SU-DHL-6 (cell line): ENCODE data around the gene PNPLA4.
A peak's percentile ranks its signal among the peaks of the same experiment; 100 is the strongest.

Experiments
- H2AFZ ChIP-seq: fragments of 200-600 bp; sonication (generic); 2 replicates; pipeline ENCODE4 v1.6.1; 2014; ENCODE audit warnings: low read depth, mild to moderate bottlenecking, moderate library complexity, mixed read lengths, antibody characterized with exemption, low read length; ENCODE audit not compliant: severe bottlenecking
- H3F3A ChIP-seq: fragments of 200-600 bp; shearing (Covaris generic); 2 replicates; pipeline ENCODE4 v1.6.0; 2016; ENCODE audit warnings: antibody characterized with exemption, mild to moderate bottlenecking; ENCODE audit not compliant: insufficient read depth
- H3K27ac ChIP-seq: fragments of 200-600 bp; sonication (generic); 2 replicates; pipeline ENCODE4 v1.5.1; 2016; ENCODE audit warnings: low read depth, mild to moderate bottlenecking, low read length, moderate library complexity, mixed read lengths
- H3K27me3 ChIP-seq: fragments of 200-600 bp; sonication (generic), shearing (Covaris generic); 2 replicates; pipeline ENCODE4 v1.6.0; 2014; ENCODE audit warnings: mild to moderate bottlenecking, low read length
- H3K36me3 ChIP-seq: fragments of 200-600 bp; sonication (generic); 2 replicates; pipeline ENCODE4 v1.6.1; 2014; ENCODE audit warnings: mild to moderate bottlenecking, low read length, mixed read lengths
- H3K4me2 ChIP-seq: fragments of 300-600, 200-600 bp; shearing (Covaris generic), sonication (generic); 2 replicates; pipeline ENCODE4 v1.6.0; 2014; ENCODE audit warnings: low read length, low read depth, mild to moderate bottlenecking; ENCODE audit not compliant: poor library complexity, severe bottlenecking
- H3K4me3 ChIP-seq: fragments of 200-600 bp; sonication (generic); 2 replicates; pipeline ENCODE4 v1.5.1; 2014; ENCODE audit warnings: antibody characterized with exemption, low read length, mild to moderate bottlenecking, mixed read lengths; ENCODE audit not compliant: insufficient read depth, poor library complexity, severe bottlenecking
- H3K79me2 ChIP-seq: fragments of 200-600 bp; sonication (generic); 2 replicates; pipeline ENCODE4 v1.6.1; 2014; ENCODE audit warnings: mild to moderate bottlenecking, low read length, moderate library complexity; ENCODE audit not compliant: insufficient read depth
- H3K9ac ChIP-seq: fragments of 200-600 bp; sonication (generic); 2 replicates; pipeline ENCODE4 v1.7.0; 2014; ENCODE audit warnings: mild to moderate bottlenecking, low read length
- H3K9me2 ChIP-seq: fragments of 200-600 bp; sonication (generic); replicated peaks from 2 replicates; pipeline ENCODE4 v1.6.1; 2014; ENCODE audit warnings: low read length; ENCODE audit not compliant: insufficient read depth
- H3K9me3 ChIP-seq: fragments of 200-600 bp; sonication (generic); 2 replicates; pipeline ENCODE4 v1.6.1; 2014; ENCODE audit warnings: low read length, mixed read lengths; ENCODE audit not compliant: insufficient read depth
- H4K20me1 ChIP-seq: fragments of 200-600 bp; sonication (generic); 2 replicates; pipeline ENCODE4 v1.6.1; 2014; ENCODE audit warnings: low read depth, mild to moderate bottlenecking, antibody characterized with exemption, low read length, moderate library complexity, mixed read lengths
- CTCF ChIP-seq: fragments of 200-600 bp; sonication (generic); IDR thresholded peaks from one replicate; pipeline ENCODE4 v1.5.1; 2017; ENCODE audit warnings: antibody characterized with exemption, mild to moderate bottlenecking, low read length, moderate library complexity; ENCODE audit not compliant: insufficient read depth, poor library complexity, severe bottlenecking
- EZH2phosphoT487 ChIP-seq: fragments of 200-600 bp; sonication (generic), shearing (Covaris generic); conservative IDR thresholded peaks from 2 replicates; pipeline ENCODE4 v1.6.1; 2018; ENCODE audit warnings: mild to moderate bottlenecking, antibody characterized with exemption, low read length, moderate library complexity, mixed read lengths

The PNPLA4 gene

GRCh38 chrX:7927259-7928167 lies at the start of gene PNPLA4:
Gene PNPLA4 (minus strand): TSS chrX:7927413. CDS start chrX:7926119, 1,294 bp downstream.
- no peaks in the 10 kb centered on the region for H3K9me2 ChIP-seq
- H3K4me2 ChIP-seq = peak within 1 kb of the TSS; percentile 95
- TF ChIP-seq CTCF = no peak
- TF ChIP-seq EZH2phosphoT487 = no peak
- no peaks in the 10 kb centered on the region for H3K36me3 ChIP-seq
- H3K79me2 ChIP-seq = no peaks in the 10 kb centered on the region
- H3K27me3 ChIP-seq = no peaks in the 10 kb centered on the region
- H3K27ac ChIP-seq = peak within 1 kb of the TSS; percentile 69
- H2AFZ ChIP-seq = peak within 1 kb of the TSS; percentile 83
- H3K4me3 ChIP-seq = peak within 1 kb of the TSS; percentile 64
- peaks cover 9% of the 10 kb centered on the region for H3F3A ChIP-seq
- peak within 1 kb of the TSS; percentile 67 for H3K9ac ChIP-seq
- H4K20me1 ChIP-seq = no peaks in the 10 kb centered on the region
- no peaks in the 10 kb centered on the region for H3K9me3 ChIP-seq

- no peaks in the 10 kb centered on the region for H3F3A ChIP-seq
- no peak overlapping the region for H3K9ac ChIP-seq
- H3K4me2 ChIP-seq = no peak overlapping the region
- TF ChIP-seq CTCF (no peak), EZH2phosphoT487 (no peak)
- no peaks in the 10 kb centered on the region for H3K27me3 ChIP-seq
- no peak overlapping the region for H2AFZ ChIP-seq
- no peaks in the 10 kb centered on the region for H3K9me3 ChIP-seq
- no peaks in the 10 kb centered on the region for H3K79me2 ChIP-seq
- no peaks in the 10 kb centered on the region for H3K9me2 ChIP-seq
- H4K20me1 ChIP-seq = no peaks in the 10 kb centered on the region
- H3K36me3 ChIP-seq = no peaks in the 10 kb centered on the region
- H3K4me3 ChIP-seq = no peak overlapping the region
- H3K27ac ChIP-seq = no peak overlapping the region
Observed at GRCh38 chrX:7972586-7972985, 45.4 kb upstream of the PNPLA4 start.

- Histone ChIP-seq H3K4me2 (no peak overlapping the region), H3K27ac (no peak overlapping the region), H3K79me2 (no peaks in the 10 kb centered on the region), H3K9me3 (no peaks in the 10 kb centered on the region), H3F3A (no peaks in the 10 kb centered on the region), H3K27me3 (no peaks in the 10 kb centered on the region), H3K36me3 (no peaks in the 10 kb centered on the region), H2AFZ (no peak overlapping the region), H3K4me3 (no peak overlapping the region), H3K9me2 (no peaks in the 10 kb centered on the region), H4K20me1 (no peaks in the 10 kb centered on the region), H3K9ac (no peak overlapping the region)
- no peak for TF ChIP-seq EZH2phosphoT487
- no peak for TF ChIP-seq CTCF
Observed at GRCh38 chrX:7970428-7970827, 43.2 kb upstream of the PNPLA4 start.
